Limb (tissue), 2 donors: ENCODE data around the gene M1AP.

Source experiments
- DNase-seq, 2 donors: peaks; one replicate each; pipeline ENCODE4 v3.0.0-alpha.2; 2016; ENCODE audit errors: extremely low spot score in 2 of 2

M1AP gene, protein sequence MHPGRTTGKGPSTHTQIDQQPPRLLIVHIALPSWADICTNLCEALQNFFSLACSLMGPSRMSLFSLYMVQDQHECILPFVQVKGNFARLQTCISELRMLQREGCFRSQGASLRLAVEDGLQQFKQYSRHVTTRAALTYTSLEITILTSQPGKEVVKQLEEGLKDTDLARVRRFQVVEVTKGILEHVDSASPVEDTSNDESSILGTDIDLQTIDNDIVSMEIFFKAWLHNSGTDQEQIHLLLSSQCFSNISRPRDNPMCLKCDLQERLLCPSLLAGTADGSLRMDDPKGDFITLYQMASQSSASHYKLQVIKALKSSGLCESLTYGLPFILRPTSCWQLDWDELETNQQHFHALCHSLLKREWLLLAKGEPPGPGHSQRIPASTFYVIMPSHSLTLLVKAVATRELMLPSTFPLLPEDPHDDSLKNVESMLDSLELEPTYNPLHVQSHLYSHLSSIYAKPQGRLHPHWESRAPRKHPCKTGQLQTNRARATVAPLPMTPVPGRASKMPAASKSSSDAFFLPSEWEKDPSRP

DNA sequence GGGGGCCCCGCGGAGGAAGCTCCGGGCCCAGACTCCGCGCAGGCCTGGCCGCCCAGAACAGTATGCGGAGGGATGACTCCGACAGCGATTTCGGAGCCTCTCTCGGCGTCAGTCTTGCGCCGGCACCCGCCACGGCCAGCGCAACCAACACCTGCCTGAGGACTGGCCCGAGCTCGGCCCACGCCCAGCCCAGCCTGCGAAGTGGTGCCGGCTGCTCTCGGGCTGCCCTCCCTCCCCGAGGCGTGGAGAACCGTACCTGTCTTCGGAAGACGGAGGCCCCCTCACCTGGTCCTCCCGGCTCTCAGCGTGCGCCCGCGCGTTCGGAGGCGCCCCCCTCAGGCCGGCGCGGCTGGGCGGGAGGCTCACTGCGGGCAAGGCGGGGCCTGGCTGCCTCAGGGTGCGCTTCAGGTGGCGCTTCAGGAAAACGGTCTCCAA lies at the start of gene M1AP:
Gene M1AP (minus strand): TSS at position 322 of the 435 bp plus-strand sequence. CDS start 8,055 bp downstream, outside the sequence.
- peak in 1 of 2 donors; percentile 43 for DNase-seq

DNA sequence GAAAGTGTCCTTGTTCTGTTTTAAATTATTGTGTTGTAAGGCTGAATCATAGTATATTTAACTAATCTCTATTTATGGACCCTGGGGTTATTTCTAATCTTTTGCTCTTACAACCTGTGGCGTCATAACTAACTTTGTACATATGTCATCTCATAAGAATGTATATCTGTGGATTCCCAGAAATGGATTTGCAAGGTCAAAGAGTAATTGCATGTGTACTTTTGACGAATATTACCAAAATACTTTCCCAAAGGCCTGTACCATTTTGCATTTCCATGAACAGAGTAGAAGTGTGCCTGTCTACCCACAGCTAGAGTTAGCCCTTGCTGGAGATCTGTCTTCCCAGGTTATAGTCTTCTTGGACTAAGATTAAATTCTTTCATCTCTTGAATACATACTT lies 48.7 kb upstream of the M1AP start:
- DNase-seq = no peak

DNA sequence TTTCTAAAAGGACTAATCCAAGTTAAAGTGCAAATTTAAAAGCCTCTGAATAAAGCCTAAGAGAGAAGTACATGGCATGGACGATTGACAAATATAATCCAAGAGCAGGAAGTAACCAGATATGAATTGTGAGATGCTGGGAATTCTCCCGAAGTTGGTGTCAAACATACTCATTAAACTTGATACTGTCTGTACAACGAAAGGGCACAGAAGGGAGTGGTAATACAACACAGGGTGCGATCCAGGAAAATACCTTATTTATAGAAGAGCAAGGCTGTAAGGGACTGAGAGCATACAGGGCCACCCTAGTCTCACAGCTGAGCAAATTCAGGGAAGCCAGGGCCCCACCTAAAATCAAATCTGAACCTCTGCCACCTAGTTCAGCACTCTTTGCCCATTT lies 47.5 kb upstream of the M1AP start:
- no peak for DNase-seq

DNA sequence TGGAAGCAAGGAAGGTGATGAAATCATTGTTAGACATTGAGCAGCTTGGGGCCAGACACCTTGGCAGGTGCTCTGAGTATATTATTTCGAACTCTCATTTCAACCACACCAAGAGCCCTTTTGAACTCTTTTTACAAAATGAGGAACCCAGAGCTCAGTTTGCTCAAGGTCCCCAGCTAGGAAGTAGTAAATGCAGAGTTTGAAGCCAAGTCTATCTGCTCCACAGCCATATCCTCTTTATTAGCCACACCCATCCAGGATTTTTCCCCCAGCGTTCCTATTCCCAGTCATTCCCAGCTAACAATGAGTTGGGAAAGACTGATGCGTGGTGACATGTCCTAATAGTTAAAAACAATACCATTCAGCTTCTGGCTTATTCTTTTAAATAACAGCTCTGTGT lies 46.2 kb upstream of the M1AP start:
- DNase-seq = no peak

DNA sequence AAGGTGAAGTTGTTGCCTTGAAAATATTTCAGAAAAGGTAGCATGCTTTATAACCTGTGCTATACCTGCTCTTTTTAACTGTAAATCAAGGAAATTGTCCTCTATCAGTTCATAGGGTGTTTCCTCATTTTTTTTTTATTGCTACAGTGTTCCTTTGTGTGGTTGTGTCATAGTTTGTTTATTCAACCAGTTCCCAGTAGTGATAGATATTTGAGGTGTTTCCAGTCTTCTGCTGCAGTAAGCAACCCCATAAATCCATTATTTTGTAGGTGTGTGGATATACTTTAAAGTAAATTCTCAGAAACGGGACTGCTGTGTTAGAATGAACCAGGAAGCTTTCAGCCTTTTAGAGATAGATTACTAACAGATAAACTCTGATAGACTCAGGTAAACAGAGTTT lies 45.5 kb upstream of the M1AP start:
- DNase-seq = no peak

DNA sequence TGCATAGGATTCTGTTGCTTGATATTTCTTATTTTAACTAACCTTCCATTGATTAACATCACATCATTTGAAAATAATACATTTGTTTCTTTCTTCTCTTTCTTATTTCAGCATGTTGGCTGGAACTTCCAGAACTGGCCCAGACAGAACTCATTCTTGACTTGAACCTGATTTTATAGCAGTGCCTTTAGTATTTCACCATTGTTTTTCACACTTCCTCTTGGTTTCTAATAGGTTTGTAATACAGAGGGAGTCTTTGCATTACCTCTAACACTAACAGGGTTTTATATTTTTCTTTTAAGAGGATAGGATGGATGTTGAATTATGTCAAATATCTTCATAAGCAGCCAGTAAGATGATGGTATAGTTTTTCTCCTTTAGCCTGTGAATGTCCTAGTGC lies 45.1 kb upstream of the M1AP start:
- no peak for DNase-seq

DNA sequence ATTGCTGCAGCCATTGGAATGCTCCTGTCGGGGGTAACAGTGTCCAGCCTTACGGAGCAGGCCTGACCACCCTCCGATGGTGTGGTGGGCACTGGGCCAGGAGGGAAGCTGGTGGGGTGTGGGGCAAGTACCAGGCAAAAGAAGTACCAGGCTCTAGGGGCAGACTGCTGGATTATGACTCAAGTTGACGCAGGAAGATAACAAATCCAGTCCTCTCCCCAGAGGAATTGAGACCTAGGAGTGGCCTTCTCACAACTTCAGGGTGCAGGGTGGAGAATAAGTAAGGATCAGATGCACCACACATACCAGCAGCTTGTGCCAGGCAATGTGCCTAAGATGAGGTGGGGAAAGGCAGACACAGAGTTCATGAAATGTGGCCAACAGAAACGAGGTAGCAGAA lies 43.8 kb upstream of the M1AP start:
- DNase-seq = no peak

DNA sequence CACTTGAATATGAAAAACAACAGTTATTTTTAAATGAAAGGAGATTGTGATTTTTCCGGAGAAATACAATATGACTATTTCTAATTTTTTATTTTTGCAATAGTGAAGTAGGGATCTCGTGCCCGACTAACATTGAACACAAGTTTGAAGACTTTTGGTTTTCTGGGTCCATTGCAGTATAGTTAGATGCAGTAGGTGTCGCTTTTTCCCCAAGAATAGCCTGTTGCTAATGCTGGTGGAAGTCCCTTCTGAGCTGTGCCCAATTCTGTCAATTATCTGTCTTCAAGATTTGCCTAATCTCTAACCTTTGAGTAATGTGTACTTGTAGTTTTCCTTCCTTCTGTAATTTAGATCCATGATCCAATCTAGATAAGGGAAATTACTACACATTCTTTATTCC lies 42.4 kb upstream of the M1AP start:
- peak in 1 of 2 donors; percentile 60 for DNase-seq

DNA sequence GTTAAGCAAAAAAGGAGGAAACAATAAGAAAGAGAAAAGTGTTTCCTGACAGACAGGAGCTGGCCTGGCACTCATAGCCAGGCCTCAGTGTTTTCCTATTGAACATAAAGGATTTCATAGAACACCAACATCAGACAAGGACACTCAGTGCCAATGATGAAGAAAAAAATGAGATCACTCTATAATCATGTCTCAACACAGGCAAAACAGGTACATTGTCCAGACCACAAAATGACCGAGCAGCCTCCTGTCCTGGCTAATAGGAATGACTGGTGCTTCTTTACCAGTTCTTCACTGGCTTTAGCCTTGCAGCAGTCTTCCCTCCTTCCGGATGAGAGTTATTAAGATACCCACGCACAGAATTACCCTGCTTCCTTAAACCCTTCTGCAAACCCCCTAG lies 41.5 kb upstream of the M1AP start:
- DNase-seq = no peak

DNA sequence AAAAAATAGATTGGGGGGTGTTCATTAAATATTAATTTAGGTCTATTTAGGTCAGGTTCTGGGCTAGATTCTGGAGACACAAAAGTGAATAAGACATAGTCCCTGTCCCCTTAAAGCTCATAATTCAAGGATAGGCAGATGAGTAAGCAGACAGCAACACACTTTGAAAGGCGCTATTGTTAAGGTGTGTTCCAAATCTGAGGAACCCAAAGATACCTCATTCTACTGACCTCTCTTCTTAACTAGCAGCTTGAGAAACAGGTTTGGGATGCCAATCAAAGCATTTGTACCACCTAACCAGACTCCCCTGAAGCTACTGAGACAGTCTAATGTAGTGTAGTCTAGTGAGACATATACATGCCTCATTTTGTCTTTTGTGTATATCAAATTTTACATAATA lies 40.8 kb upstream of the M1AP start:
- no peak for DNase-seq

DNA sequence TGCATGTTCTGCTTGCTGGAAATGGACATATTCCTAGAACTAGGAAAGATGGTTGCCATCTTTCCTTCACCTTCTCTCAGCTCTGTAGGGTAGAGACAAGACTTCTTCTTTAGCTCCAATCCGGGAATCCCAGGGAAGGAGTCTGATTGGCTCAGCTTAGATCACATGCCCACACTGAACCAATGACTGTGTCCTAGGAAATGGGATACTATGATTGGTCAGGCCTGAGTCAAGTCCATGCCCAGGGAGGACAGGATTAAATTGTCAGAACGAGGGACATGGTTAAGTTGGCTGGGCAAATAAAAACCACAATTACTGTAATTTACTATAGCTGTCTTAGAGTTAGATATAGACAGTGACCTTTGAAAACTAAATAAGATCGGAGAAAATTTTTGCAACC lies 37.3 kb upstream of the M1AP start:
- DNase-seq = no peak

DNA sequence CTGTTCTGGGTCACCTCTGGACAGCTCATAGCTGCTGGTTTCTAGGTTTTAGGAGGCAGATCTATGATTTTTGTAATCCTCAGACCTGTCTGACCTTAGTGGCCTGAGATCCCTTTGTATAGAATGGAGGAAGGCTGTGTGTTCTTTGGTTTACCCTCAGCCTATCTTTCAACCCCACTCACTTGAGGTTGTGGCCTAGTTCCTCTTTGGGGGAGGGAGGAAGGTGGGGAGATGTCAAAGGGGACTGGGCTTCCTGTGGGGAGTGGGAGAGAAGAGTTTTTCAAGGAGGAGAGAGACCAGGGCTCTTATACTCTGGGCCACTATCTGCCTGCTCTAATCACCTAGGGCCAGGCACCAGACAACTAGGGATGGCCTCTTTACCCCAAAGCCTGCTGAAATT lies 34.4 kb upstream of the M1AP start:
- no peak for DNase-seq

DNA sequence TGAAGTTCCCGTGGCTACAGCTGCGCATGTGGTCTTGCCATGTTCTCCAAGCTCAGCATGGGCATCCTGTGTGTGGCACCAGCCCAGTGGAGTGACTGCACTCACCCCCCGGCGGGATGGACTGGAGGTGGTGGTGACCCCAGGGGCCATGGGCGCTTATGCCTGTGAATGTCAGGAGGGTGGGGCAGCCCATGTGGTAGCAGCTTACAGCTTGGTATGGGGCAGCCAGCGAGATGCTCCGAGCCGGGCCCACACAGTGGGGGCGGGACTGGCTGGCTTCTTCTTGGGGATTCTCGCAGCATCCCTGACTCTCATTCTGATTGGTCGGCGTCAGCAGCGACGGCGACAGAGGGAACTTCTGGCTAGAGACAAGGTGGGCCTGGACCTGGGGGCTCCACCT lies 31.5 kb upstream of the M1AP start:
- no peak for DNase-seq

DNA sequence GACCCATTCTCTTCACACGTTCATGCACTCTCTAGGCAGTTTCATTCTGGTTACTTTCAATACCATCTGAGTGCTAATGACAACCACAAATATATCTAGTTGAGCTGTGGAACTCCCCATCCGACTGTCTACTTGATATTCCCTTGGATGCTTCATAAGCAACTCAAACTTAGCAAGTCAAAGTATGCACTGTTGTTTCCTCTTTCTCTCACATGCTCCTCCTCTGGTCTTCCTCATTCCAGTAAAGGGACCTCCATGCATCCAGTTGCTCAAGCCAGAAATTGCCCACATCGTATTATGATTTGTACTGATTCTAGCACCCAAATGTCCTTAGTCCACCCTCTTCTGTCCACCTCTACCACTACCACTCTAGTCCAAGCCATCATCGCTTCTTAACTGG lies 28.2 kb upstream of the M1AP start:
- no peak for DNase-seq

DNA sequence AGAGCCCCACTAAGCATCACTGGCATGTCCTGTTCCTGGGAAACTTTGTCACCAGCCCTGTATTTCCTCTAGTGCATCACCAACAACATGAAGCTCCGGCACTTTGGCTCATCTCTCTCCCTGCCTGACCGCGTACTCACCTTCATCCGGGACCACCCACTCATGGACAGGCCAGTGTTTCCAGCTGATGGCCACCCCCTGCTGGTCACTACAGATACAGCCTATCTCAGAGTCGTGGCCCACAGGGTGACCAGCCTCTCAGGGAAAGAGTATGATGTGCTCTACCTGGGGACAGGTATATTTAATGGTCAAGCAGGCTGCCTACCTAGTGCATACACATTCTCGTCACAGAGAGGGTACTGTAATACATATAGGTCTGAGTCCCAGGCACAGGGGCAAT lies 27.0 kb upstream of the M1AP start:
- no peak for DNase-seq

DNA sequence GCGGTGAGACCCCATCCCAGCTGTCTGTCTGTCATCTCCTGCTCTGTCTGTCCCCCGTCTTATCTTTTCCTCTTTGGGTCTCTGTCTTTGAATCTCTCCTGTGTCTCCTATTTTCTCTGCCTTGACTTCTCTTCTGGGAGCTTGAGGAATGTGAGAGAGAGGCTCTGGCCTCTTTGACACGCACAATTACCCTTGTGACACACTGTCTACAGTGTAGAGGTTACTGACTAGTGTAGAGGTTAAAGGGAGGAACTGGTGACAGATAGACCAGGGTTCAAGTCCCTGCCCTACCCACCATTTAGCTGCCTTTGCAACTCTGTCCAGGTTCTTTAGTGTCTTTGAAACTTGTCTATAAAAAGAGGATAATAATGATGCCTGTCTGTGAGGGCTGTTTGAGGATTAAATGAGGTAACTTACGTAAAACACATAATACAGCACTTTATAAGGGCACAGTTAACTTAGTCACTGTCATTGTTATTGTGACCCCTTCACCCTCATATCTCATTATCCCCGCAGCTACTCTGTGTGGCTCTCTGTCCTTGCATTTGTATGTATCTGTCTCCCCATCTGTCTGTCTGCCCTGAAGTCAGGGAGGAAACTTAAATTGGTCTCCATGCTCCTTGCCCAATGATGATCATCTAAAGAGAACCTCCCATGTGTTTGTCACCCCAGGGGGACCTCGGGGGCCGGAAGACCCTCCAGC lies 25.8 kb upstream of the M1AP start:
- no peak for DNase-seq

DNA sequence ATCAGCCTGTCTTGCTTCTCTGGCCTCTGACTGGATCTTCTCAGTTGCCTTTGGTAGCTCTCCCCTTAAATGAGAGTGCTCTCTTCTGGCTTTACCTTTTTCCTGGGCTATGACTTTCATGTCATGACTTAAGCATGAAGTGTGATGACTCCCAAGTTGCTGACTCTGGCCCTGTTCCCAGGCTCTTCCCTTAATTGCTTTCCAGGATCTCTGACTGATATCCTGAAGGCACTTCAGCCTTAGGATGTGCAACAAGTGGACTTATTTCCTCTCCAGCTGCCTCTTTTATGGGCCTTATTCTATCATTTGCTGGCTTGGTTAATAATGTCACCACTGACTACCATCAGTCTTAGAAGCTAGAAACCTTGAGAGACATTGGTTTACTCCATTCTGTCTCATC lies 23.3 kb upstream of the M1AP start:
- DNase-seq = no peak

DNA sequence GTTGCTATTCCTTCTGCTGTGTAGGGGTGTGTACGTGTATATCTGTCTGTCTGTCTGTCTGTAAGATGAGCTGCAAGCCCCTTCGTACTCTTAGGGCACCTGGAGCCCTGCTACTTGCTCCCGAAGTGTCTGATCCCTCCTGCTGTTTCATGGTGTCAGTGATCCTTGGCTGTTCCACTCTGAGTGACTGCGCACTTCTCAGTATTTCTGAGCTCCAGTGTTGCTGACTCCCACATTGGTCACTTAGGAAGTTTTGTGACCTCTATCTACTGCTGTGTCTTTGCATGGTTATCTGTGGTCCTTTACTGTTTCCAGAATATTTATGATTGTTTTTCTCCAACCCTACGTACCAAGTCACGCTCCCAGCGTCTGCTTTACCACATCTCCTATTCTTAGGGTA lies 22.1 kb upstream of the M1AP start:
- DNase-seq = no peak

DNA sequence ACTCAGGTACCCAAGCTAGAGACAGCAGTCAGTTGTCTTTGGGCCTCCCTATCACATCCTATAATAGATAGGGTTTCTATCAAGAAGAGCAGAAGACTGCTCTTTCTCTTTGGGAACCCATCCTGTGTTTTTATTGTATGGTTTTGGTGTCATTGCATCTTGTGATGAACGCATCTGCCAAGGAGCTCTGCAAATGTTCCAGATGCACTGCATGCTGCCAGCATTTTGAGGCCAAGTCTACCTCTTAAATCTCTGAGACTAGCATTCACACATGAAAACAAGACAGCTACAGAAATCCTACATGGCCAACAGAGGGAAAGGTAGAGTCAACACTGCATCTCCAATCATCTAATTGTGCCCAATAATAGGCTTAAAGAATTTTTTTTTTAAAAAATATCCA lies 20.0 kb upstream of the M1AP start:
- no peak for DNase-seq

DNA sequence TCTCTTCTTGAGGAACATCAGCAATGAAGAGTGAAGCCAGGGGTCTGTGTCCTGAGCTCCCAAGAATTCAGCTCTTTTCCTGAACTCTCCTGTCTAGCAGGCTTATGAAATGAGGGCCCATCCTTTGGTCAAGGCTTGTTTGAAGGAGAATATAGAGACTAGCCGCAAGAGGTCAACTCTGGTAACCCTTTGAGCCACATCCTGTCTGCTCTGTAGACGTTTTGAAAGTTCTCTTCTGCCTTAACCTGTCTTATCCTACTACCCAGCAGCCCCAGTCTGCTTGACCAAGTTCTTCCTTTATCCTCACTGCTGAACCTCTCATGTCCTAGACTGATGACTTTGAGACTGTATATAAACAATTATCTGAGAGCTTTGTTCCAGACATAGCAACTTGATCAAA lies 11.3 kb upstream of the M1AP start:
- no peak for DNase-seq

DNA sequence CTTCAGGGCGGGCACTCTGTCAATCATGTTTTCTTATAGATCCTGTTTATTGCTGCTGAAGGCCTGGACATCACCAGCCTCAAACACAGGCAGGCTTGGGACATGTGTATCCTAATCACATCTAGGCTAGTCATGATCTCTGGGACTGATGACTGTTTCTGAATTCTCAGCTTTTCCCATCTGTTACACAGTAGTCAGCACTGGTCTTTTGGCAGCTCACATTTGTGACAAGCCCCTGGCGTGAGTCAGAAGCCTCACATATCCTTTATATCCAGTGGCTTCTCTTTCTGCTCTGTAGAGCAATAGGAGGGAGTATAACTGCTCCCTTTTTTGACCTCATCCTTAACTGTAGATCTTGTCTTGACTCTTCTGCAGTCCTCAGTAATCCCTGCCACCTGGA lies 10.4 kb upstream of the M1AP start:
- DNase-seq = no peak

DNA sequence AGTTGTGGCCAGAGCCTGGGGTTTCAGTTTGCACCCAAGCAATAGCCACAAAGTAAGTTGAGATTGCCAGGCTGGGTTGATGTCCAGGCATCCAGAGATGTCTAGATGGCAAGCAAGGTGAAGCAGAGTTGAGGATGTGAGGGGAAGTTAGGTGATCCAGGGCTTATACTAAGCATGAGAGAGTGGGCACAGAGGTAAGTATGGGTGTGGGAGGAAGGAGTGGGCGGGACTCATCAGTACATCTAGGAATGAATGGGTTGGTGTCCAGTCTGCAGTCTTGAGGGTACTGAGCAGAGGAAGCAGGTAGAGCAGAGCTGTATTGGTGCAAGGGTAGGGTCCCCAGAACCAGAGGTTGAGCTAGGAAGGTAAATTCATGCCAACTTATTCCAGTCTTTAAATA lies 7.4 kb upstream of the M1AP start:
- DNase-seq = no peak
